HG02678 (cell line): ENCODE results near the gene SGCB.

Experiments used
- ATAC-seq: cut with Tn5 transposase; IDR thresholded peaks from one replicate; pipeline ENCODE4 v1.9.1; 2021; ENCODE audit warnings: mild to moderate bottlenecking, moderate library complexity; ENCODE audit not compliant: unreplicated experiment

SGCB gene

DNA sequence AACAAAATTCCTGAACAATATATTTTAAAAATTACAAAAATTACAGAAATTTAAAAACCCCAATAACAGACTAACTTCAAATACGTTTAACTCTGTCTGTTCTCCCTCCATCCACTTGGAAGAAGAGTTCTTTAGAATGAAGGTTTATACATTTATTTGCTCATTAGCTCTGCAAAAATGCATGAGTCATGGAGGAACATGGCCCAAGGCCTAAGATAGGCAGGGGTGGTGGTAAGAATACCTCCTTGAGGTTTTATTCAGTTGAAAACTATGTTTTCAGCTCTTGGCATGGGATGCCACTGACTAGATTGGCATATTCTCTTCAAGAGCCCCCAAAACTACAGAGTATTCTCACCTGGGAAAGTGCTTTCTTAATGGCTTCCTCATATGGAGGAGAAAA, 9.1 kb downstream of the SGCB start:
- no peak for ATAC-seq

DNA sequence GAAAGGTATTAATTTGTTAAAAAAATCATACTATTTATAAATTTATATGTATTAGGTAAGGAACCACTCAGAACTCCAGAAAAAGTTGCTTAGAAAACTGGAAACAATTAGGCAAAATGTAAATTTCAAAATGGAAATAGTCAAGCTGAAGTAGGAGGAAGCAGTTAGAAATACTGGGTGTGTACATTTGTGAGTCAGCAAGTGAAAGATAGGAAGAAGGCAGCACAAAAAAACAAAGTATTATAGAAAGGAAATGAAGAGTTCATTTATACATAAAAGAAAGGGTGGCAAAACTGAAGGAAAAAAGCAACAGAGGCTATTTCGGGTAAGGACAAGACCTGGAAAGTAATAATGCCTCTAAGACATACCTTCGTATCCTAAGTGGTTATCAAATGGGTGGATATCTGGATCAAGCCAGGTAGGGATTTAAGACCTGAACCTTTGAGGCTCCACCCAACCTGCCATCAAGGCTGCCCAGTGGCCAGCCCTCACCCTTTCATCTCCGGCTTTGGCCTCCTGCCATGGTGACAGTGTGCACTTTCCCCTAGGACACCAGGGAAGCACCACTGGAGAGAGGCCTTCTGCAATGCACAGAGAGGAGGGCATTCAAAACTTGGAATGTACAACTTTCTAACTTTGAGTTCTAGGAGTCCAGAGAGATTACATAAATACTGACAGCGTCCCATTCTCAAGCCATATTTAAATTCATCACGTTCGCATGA, 18.0 kb downstream of the SGCB start, which contains the start of gene LRRC66:
Gene LRRC66 (minus strand): TSS at position 428 of the 722 bp plus-strand sequence. CDS start 2,750 bp downstream, outside the sequence.
- ATAC-seq, result no peak

DNA sequence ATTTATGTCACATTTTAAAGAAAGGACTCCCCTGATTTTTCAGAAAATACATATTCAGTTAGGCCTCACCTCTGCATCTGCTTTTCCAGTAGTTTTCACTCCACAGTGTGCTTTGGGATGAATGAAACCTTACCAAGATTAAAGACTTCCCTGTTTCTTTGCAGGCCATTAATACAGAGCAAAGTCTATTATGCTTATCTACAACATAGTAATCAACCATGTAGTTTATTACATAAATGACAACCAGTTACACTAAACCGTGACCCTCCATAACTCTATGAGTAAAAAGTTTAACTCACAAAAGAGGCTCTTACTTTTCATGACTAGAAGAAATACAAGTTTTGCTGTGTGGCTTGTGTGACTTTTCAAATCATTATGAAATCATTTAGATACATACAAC, 20.3 kb downstream of the SGCB start:
- no peak for ATAC-seq

DNA sequence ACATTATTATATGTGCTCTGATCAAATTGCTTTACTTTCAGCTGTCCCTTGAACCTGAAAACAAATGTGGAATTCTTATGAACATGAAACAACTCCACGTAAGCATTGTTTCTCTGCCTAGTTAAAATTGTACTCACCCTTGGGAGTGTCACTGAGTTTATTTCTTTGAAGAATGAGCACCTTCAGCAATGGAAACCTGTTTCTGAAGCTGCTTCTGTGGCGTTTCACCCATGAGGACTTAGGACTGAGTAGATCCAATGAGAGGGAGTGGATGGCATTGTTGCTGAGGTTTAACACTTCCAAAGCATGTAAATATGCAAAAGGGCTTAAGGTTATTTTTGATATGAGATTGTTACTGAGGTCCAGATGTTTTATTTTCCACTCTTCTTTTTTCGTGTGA, 21.1 kb downstream of the SGCB start:
- no peak for ATAC-seq

DNA sequence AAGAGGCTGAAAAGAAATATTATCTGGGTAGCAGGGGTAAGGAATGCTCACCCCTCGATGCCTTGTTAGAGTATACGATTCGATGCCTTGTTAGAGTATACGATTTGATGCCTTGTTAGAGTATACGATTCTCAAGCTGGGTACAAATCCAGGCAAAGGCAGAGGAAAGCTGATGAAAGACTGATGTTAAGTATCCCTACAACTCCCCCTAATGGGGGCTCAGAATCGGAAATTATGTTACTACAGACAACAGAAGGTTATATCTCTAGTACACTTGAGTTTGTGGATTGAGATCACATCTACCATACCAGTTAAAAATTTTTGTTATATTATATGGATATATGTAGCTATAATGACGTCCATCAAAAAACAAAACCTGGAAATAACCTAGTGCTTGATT, 22.7 kb downstream of the SGCB start:
- ATAC-seq, result no peak

DNA sequence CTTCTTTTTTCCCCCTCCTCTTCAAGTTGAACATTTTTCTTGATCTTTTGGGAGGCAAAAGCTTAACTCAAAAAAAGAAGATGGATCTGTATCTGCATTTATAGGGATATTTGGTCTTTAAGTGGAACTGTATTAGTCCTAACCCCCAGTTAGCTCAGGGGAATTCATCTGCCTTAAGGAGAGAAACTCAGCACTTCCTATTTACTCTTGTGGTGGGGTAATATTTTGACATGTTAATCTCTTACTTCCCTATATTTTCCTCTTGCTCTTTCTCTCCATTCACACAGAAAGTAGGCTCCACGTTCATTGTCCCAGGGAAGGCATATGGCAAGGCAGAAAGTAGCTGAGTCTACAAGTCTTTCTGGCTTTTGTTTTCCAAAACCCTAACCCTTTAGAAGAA, 23.2 kb downstream of the SGCB start:
- no peak for ATAC-seq

DNA sequence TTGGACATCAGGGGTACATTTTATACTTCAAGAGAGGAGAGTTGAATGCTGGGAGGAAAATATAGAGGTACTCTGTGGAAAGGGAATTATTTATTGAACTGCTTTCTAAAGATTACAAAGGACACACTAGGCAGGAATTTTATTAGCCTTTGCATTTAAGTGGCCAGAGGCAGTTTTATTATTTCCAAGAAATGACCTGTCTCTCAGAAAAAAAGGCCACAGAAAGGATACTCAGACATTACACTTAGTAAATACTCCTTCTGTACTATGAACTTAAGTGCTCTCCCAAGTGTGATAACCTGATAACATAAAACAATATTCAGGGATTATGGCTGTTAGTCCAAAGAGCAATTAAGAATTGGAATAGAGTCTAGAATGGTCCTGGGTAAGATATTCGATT, 25.4 kb downstream of the SGCB start:
- ATAC-seq, result no peak

DNA sequence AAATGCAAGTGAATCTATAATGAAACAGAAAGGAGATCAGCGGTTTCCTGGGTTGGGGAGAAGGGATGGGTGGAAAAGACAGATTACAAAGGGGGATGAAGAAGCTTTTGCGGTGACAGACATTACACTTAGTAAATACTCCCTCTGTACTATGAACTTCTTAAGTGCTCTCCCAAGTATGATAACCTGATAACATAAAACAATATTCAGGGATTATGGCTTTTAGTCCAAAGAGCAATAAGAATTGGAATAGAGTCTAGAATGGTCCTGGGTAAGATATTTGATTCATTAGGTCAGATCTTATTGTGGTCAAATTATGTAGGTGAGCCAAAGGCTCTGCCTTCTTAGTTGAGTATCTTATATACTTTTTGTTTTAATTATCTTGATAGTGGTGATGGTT, 27.1 kb downstream of the SGCB start:
- no peak for ATAC-seq

DNA sequence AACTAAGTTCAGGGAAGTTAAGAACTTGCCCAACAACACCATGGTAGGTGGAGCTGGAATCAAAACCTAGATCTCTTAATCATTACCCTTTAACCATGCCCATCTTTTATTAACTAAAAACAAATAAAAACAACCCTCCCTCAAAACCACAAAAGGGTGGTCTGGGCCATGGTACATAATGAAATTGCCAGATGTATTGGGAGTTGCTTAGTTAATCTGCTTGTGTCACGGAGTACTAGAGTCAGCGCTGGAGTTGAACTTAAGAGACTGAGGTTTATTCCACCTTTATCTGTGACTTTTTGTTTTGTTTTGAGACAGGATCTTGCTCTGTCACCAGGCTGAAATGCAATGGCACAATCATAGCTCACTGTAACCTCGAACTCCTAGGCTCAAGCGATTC, 31.2 kb downstream of the SGCB start:
- no peak for ATAC-seq

DNA sequence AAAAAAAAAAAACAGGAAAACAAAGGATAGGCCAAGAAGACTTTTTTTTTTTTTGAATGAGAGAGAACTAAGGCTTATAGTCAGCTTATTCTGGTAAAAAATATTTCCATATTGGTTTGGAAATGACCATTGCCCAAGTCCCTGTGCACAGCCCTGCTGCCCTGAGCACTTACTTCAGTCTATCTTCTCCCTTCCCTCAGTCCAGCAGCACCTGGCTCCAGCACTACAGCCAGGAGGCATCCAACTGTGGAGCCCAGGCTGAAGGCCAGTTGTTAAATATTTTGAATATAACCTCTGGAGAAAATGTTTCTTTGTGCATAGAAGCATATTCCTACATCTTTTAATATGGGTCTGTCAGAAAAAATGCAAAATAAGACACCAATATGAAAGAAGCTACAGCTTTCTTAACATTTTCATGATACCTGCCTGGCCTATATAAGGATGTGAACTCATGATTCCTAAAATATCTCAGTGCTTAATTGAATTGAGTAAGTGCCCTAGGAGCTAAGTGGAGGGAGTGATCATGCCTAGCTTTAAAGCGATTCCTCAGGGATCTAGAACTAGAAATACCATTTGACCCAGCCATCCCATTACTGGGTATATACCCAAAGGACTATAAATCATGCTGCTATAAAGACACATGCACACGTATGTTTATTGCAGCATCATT, 32.4 kb downstream of the SGCB start:
- ATAC-seq, result no peak

DNA sequence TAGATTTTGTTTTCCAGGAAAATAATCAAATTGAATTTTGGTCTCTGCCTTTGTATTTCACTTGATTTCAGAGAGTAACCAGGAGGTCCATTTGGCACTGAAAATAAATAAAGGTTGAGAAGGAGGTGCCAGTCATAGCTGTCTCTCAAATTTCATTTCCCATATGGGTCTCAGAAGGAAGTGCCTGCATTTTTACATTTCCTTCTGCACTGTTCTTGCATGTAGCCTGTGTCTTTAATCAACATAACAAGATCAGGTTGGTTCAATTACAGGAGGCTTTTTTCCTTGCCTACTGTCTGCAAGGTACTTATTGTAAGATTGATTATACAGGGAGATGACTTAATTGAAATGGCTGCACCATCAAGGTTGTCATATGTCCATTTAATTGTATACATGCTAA, 33.7 kb downstream of the SGCB start:
- no peak for ATAC-seq

DNA sequence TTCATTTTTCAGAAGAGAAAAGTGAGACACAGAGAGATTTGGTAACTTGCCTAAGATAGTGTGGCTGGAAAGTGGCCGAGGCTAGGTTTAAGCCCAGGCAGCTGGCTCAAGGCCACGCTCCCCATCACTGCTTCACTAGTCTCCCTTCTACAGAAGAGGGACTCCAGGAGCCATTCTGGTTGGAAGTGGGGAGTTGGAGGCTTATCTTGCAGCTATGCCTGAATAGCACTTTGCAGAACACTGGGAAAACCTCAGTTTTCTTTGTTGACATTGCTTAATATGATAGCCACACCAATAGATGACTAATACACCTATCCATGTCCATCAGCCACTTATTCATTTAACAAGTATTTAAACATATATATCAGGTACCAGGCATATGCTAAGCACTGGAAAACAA, 36.5 kb downstream of the SGCB start:
- ATAC-seq, result no peak

DNA sequence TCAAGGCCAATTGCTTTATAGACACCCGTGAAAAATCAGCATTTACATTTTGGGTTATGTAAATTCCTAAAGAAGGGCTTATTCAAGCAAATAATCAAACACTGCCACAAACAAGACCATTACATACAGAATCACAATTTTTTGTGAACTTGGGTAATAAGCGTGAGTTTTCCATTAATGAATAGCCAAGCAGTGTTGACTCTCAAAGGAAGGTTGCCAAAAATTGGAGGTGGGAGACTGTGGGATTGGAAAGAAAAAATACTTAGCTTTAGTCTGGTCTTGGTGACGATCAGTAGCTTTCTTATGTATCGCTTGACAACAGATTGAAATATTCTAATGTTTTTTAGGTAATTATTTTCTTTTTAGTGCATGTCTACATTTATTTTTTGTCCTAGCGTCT, 38.8 kb downstream of the SGCB start:
- no peak for ATAC-seq

DNA sequence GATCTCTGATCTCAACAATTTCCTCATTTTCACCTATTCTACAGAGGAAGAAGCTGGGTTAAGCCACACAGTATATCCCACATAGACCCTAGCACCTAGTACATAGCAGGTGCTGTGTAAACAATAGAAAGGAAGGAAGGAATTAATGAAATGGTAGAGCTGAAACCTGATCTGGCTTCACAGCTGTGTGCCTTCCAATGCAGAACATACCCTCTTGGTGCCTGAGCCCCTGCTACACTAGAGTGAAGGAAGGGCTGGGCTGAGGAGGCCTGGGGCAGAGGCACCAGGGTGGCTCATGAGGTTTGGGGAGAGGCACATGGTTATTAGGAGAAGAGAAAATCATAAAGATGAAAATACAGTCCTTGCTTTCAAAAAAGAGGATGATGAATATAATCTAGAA, 39.3 kb downstream of the SGCB start:
- no peak for ATAC-seq

DNA sequence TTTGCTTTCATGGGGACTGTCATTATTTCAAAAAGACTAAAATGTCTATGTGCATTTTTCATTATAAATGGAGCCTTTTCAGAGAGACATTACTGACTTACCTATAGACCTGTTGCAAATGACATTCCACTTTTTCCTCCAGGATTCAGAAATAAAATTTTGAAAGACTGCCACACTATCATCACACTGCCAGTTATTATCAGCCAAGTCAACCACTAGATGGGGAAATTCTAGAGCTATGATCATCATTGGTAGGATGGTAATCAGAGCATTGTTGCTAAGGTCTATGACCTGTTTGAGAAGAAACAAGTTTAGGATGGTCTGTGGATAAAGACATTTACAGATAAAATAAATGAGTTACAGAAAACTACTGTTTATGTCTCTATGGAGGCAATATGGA, 40.5 kb downstream of the SGCB start:
- ATAC-seq, result no peak

DNA sequence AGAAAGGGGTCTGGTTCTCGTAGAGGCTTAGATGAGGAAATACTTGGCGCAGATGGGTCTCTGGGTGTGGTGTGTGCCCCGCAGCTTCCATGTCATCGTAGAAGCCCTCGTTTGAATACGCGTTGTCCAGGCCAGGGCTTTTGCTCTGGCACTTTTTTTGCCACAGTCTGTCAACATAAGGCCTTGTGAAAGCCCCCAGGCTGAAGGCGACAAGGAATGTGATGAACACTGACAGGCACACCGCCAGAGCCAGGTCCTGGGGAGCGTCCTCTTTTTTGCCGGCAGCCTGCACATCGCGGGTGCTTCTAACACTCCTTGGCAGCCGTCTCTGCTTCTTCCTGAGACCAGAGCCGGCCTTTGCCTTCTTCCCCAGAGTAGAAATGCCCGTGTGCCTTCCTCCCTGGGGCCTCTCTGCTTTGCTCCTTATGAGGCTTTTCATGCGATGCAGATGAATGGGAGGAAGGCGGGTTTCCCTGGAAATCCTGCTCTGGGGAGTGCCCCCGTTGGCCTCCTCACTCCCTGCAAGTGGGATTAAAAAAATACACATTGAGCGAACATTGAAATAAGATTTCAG, 42.4 kb downstream of the SGCB start:
- ATAC-seq, result no peak
